ENCODE measurements around the gene SIRPA.

Gene SIRPA

GRCh38 chr20:1945134-1945618 lies 50.0 kb downstream of the SIRPA start:
- no peak overlapping the region for H3K4me3 ChIP-seq (ENCODE audit: low read length)
- TF ChIP-seq ZNF274 (IDR thresholded peaks at IDR 0.05; ENCODE audit: low read depth, low read length), result no peak

- TF ChIP-seq ZNF274 (IDR thresholded peaks at IDR 0.05; ENCODE audit: low read depth, low read length), result no peak
- H3K4me3 ChIP-seq (ENCODE audit: low read length), result no peak overlapping the region
Measured at GRCh38 chr20:1945660-1946059, 50.5 kb downstream of the SIRPA start.

GRCh38 chr20:1946442-1946761 lies 51.2 kb downstream of the SIRPA start:
- H3K4me3 ChIP-seq (ENCODE audit: low read length), result no peak overlapping the region
- TF ChIP-seq ZNF274 (IDR thresholded peaks at IDR 0.05; ENCODE audit: low read depth, low read length), result no peak

GRCh38 chr20:1946762-1947534 lies 51.7 kb downstream of the SIRPA start:
- H3K4me3 ChIP-seq (ENCODE audit: low read length), result no peak overlapping the region
- TF ChIP-seq ZNF274 (IDR thresholded peaks at IDR 0.05; ENCODE audit: low read depth, low read length), result no peak

- no peak for TF ChIP-seq ZNF274 (IDR thresholded peaks at IDR 0.05; ENCODE audit: low read depth, low read length)
- no peak overlapping the region for H3K4me3 ChIP-seq (ENCODE audit: low read length)
Measured at GRCh38 chr20:1947535-1947846, 52.3 kb downstream of the SIRPA start.

GRCh38 chr20:1949347-1950100 lies 54.3 kb downstream of the SIRPA start:
- TF ChIP-seq ZNF274 (IDR thresholded peaks at IDR 0.05; ENCODE audit: low read depth, low read length), result no peak
- no peak overlapping the region for H3K4me3 ChIP-seq (ENCODE audit: low read length)

- no peak overlapping the region for H3K4me3 ChIP-seq (ENCODE audit: low read length)
- no peak for TF ChIP-seq ZNF274 (IDR thresholded peaks at IDR 0.05; ENCODE audit: low read depth, low read length)
Measured at GRCh38 chr20:1950836-1951235, 55.6 kb downstream of the SIRPA start.

GRCh38 chr20:1951436-1952115 lies 56.4 kb downstream of the SIRPA start:
- TF ChIP-seq ZNF274 (IDR thresholded peaks at IDR 0.05; ENCODE audit: low read depth, low read length), result no peak
- no peak overlapping the region for H3K4me3 ChIP-seq (ENCODE audit: low read length)

- H3K4me3 ChIP-seq (ENCODE audit: low read length), result no peak overlapping the region
- TF ChIP-seq ZNF274 (IDR thresholded peaks at IDR 0.05; ENCODE audit: low read depth, low read length), result no peak
Measured at GRCh38 chr20:1952737-1953530, 57.7 kb downstream of the SIRPA start.

- no peak for TF ChIP-seq ZNF274 (IDR thresholded peaks at IDR 0.05; ENCODE audit: low read depth, low read length)
- no peak overlapping the region for H3K4me3 ChIP-seq (ENCODE audit: low read length)
Measured at GRCh38 chr20:1953621-1954020, 58.4 kb downstream of the SIRPA start.

GRCh38 chr20:1955217-1955616 lies 60.0 kb downstream of the SIRPA start:
- no peak overlapping the region for H3K4me3 ChIP-seq (ENCODE audit: low read length)
- TF ChIP-seq ZNF274 (IDR thresholded peaks at IDR 0.05; ENCODE audit: low read depth, low read length), result no peak

- TF ChIP-seq ZNF274 (IDR thresholded peaks at IDR 0.05; ENCODE audit: low read depth, low read length), result no peak
Measured at GRCh38 chr20:1958426-1958825, 63.2 kb downstream of the SIRPA start.

GRCh38 chr20:1959156-1959555 lies 63.9 kb downstream of the SIRPA start:
- no peak overlapping the region for H3K4me3 ChIP-seq (ENCODE audit: low read length)
- no peak for TF ChIP-seq ZNF274 (IDR thresholded peaks at IDR 0.05; ENCODE audit: low read depth, low read length)

More at GRCh38 chr20:1958426-1958825, 63.2 kb downstream of the SIRPA start:
- H3K4me3 ChIP-seq (ENCODE audit: low read length), result no peak overlapping the region

GRCh38 chr20:1961374-1961773 lies 66.2 kb downstream of the SIRPA start:
- no peak overlapping the region for H3K4me3 ChIP-seq (ENCODE audit: low read length)
- no peak for TF ChIP-seq ZNF274 (IDR thresholded peaks at IDR 0.05; ENCODE audit: low read depth, low read length)
